HFFc6 (cell line): ENCODE measurements around the gene HLA-A. TPM values are rescaled to one million over a fixed set of nuclear protein-coding genes. Genes with fewer than 3 reads are reported as not detected.

Experiments used
- DNase-seq: peaks from one replicate; pipeline ENCODE4 v3.0.0-alpha.2; 2018
- H3K27ac Mint-ChIP-seq: 2 replicates; pipeline ENCODE4 v1.8.0; 2020; ENCODE audit warnings: mild to moderate bottlenecking, mixed read lengths
- H3K27me3 Mint-ChIP-seq: 2 replicates; pipeline ENCODE4 v1.8.0; 2021; ENCODE audit warnings: mild to moderate bottlenecking, moderate library complexity, mixed read lengths; ENCODE audit not compliant: insufficient read depth
- H3K36me3 Mint-ChIP-seq: 2 replicates; pipeline ENCODE4 v1.8.0; 2021; ENCODE audit warnings: low read depth, mixed read lengths
- H3K4me1 Mint-ChIP-seq: 2 replicates; pipeline ENCODE4 v1.8.0; 2020; ENCODE audit warnings: low read depth, mixed read lengths
- H3K4me3 Mint-ChIP-seq: 2 replicates; pipeline ENCODE4 v1.8.0; 2020; ENCODE audit warnings: mild to moderate bottlenecking, moderate library complexity, mixed read lengths
- H3K9me3 Mint-ChIP-seq: 2 replicates; pipeline ENCODE4 v1.8.0; 2020; ENCODE audit warnings: mild to moderate bottlenecking, mixed read lengths
- total RNA-seq, 6 experiments: library from RNA; stranded (reverse); fragmentation: NEBNext Ultra II Directional; extraction: Animal tissue kit (Norgen Biotek cat#: 25700); gene quantifications; 2 replicates in 1 of 6; 3 replicates in 5 of 6; pipeline ENCODE4 v1.2.3, GENCODE V29; 2021
- TF ChIP-seq, protein P1 (sequence below): fragments of 200-600 bp; sonication (generic); IDR thresholded peaks from 2 replicates; pipeline ENCODE4 v1.5.0; 2021; ENCODE audit warnings: antibody characterized with exemption, mild to moderate bottlenecking

HLA-A gene
- total RNA-seq, 6 experiments from 2014 or later, result 116 to 159 (median 149) TPM

DNA sequence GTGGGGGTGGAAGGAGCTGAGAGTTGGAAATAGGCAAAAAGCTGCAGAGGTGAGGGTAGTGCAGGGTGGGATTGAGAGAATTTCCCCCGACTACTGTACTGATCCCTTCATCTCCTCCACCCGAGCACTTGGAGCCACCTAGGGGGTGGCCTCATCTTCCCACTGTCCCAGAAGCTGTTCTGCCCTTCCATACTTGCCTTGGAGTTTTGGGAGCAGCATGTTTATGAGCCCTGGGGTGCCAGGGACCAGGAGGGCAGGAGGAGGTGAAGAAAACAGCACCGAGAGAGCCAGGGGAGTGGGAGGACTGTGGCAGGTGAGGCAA, 34.0 kb upstream of the HLA-A start:
- Mint-ChIP-seq H3K4me3 (no peak overlapping the region), H3K9me3 (no peaks in the 10 kb centered on the region), H3K36me3 (no peaks in the 10 kb centered on the region), H3K27ac (no peak overlapping the region), H3K4me1 (peaks cover 6% of the 10 kb centered on the region; the same call in 1 of the 2 replicates), H3K27me3 (peaks cover 36% of the 10 kb centered on the region)
- DNase-seq, result no peak
- TF ChIP-seq, protein P1, sequence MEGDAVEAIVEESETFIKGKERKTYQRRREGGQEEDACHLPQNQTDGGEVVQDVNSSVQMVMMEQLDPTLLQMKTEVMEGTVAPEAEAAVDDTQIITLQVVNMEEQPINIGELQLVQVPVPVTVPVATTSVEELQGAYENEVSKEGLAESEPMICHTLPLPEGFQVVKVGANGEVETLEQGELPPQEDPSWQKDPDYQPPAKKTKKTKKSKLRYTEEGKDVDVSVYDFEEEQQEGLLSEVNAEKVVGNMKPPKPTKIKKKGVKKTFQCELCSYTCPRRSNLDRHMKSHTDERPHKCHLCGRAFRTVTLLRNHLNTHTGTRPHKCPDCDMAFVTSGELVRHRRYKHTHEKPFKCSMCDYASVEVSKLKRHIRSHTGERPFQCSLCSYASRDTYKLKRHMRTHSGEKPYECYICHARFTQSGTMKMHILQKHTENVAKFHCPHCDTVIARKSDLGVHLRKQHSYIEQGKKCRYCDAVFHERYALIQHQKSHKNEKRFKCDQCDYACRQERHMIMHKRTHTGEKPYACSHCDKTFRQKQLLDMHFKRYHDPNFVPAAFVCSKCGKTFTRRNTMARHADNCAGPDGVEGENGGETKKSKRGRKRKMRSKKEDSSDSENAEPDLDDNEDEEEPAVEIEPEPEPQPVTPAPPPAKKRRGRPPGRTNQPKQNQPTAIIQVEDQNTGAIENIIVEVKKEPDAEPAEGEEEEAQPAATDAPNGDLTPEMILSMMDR, result no peak

GRCh38 chr6:29908710-29909109, 33.6 kb upstream of the HLA-A start:
- Mint-ChIP-seq H3K27ac (no peak overlapping the region), H3K36me3 (no peaks in the 10 kb centered on the region), H3K27me3 (peaks cover 40% of the 10 kb centered on the region), H3K4me3 (no peak overlapping the region), H3K4me1 (peaks cover 6% of the 10 kb centered on the region; the same call in 1 of the 2 replicates), H3K9me3 (no peaks in the 10 kb centered on the region)
- no peak for DNase-seq
- TF ChIP-seq, protein P1, result no peak

DNA sequence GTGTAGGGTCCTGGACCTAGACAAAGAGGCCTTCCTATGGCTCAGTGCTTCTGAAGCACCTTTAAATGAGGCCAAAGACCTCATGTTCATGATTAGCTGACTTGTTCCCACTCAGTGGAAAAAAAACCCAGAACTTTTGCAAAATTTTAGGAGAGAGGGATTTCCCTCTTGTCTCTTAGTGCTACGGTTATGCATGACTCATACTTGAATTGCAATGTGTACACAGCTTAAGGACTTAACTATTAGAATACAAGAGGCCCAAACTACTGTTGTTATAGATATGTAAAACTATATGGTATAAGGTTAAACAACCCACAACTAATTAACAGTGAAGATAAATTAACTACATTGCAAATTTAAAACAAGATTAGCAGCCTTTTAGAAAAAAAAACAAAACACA, 32.3 kb upstream of the HLA-A start:
- H3K9me3 Mint-ChIP-seq, result no peaks in the 10 kb centered on the region
- DNase-seq, result no peak
- H3K36me3 Mint-ChIP-seq, result no peaks in the 10 kb centered on the region
- peaks cover 43% of the 10 kb centered on the region for H3K27me3 Mint-ChIP-seq
- peaks cover 6% of the 10 kb centered on the region; the same call in 1 of the 2 replicates for H3K4me1 Mint-ChIP-seq
- H3K27ac Mint-ChIP-seq, result no peak overlapping the region
- TF ChIP-seq, protein P1, result no peak
- no peak overlapping the region for H3K4me3 Mint-ChIP-seq

- H3K4me3 Mint-ChIP-seq, result no peak overlapping the region
- H3K36me3 Mint-ChIP-seq, result no peaks in the 10 kb centered on the region
- H3K4me1 Mint-ChIP-seq, result peaks cover 6% of the 10 kb centered on the region; the same call in 1 of the 2 replicates
- H3K27ac Mint-ChIP-seq, result no peak overlapping the region
- no peak for DNase-seq
- TF ChIP-seq, protein P1, result no peak
- no peaks in the 10 kb centered on the region for H3K9me3 Mint-ChIP-seq
- H3K27me3 Mint-ChIP-seq, result peaks cover 37% of the 10 kb centered on the region
Measured at GRCh38 chr6:29912840-29913239, 29.5 kb upstream of the HLA-A start.

DNA sequence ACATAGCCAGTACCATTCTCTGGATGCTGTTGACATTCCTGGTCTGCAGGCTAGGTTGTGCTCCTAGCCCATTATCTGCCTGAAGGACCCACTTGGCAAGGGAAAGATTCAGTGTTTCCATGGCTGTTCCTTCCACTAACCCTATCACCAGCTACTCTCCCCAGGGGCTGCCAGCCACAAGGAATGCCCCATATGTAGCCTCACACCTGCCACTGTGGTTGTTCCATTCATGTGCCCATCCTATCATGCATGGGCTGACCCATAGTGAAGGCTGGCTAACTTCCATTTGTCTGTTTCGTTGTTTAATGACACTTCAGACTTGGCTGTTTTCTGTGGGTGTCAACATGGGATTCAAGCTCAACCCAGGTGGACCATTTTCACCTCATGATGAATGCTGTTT, 25.6 kb upstream of the HLA-A start:
- no peaks in the 10 kb centered on the region for H3K4me1 Mint-ChIP-seq
- H3K27me3 Mint-ChIP-seq, result peaks cover 36% of the 10 kb centered on the region
- H3K36me3 Mint-ChIP-seq, result no peaks in the 10 kb centered on the region
- H3K27ac Mint-ChIP-seq, result no peak overlapping the region
- DNase-seq, result no peak
- no peak overlapping the region for H3K4me3 Mint-ChIP-seq
- H3K9me3 Mint-ChIP-seq, result no peaks in the 10 kb centered on the region
- TF ChIP-seq, protein P1, result no peak

DNA sequence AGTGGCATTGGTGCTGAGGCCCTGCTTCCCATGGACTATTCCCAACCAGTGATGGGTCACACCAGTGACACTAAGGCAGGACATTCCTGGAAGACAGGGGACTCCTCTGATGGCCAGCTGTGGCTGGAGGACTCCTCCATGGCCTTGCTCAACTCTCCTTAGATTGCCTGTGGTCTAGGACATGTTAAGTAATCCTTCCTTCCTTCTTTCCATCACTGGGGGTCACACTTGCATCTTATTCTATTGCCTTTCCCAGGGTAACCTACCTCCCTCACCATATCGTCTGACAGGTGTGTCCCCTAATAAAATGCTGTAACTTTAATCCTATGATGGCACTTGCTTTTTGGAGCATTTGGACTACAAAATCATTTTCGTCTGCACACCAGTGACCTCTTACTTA, 24.5 kb upstream of the HLA-A start:
- no peaks in the 10 kb centered on the region for H3K4me1 Mint-ChIP-seq
- H3K36me3 Mint-ChIP-seq, result no peaks in the 10 kb centered on the region
- H3K9me3 Mint-ChIP-seq, result no peaks in the 10 kb centered on the region
- H3K27me3 Mint-ChIP-seq, result peaks cover 29% of the 10 kb centered on the region
- no peak for DNase-seq
- H3K27ac Mint-ChIP-seq, result no peak overlapping the region
- TF ChIP-seq, protein P1, result no peak
- H3K4me3 Mint-ChIP-seq, result no peak overlapping the region
